Measurements from ENCODE around the gene MTHFSD.

MTHFSD gene

GRCh38 chr16:86550281-86550680 is 4.8 kb downstream of the MTHFSD start:
- DNase-seq (ENCODE audit: low spot score): no peak

GRCh38 chr16:86549893-86550190 is 5.2 kb downstream of the MTHFSD start:
- no peak for DNase-seq (ENCODE audit: low spot score)

GRCh38 chr16:86549076-86549892 is 5.8 kb downstream of the MTHFSD start:
- DNase-seq (ENCODE audit: low spot score): peak; percentile 65

- DNase-seq (ENCODE audit: low spot score): no peak
Observed at GRCh38 chr16:86547286-86547685, 7.7 kb downstream of the MTHFSD start.

- DNase-seq (ENCODE audit: low spot score): no peak
Observed at GRCh38 chr16:86546638-86547013, 8.4 kb downstream of the MTHFSD start.

- no peak for DNase-seq (ENCODE audit: low spot score)
Observed at GRCh38 chr16:86545954-86546637, 8.9 kb downstream of the MTHFSD start.

- DNase-seq (ENCODE audit: low spot score): no peak
Observed at GRCh38 chr16:86545481-86545880, 9.6 kb downstream of the MTHFSD start.

- DNase-seq (ENCODE audit: low spot score): no peak
Observed at GRCh38 chr16:86542756-86543750, 12.0 kb downstream of the MTHFSD start.

- no peak for DNase-seq (ENCODE audit: low spot score)
Observed at GRCh38 chr16:86541560-86541959, 13.5 kb downstream of the MTHFSD start.

GRCh38 chr16:86540894-86541293 is 14.1 kb downstream of the MTHFSD start:
- DNase-seq (ENCODE audit: low spot score): no peak

GRCh38 chr16:86538196-86538780 is 16.7 kb downstream of the MTHFSD start:
- no peak for DNase-seq (ENCODE audit: low spot score)

GRCh38 chr16:86537486-86537885 is 17.5 kb downstream of the MTHFSD start:
- DNase-seq (ENCODE audit: low spot score): no peak

- no peak for DNase-seq (ENCODE audit: low spot score)
Observed at GRCh38 chr16:86536621-86537020, 18.4 kb downstream of the MTHFSD start.

GRCh38 chr16:86534779-86535615 is 20.0 kb downstream of the MTHFSD start:
- DNase-seq (ENCODE audit: low spot score): no peak

GRCh38 chr16:86533767-86534351 is 21.2 kb downstream of the MTHFSD start:
- no peak for DNase-seq (ENCODE audit: low spot score)

GRCh38 chr16:86533076-86533475 is 22.0 kb downstream of the MTHFSD start:
- DNase-seq (ENCODE audit: low spot score): no peak

- no peak for DNase-seq (ENCODE audit: low spot score)
Observed at GRCh38 chr16:86532526-86532815, 22.6 kb downstream of the MTHFSD start.

GRCh38 chr16:86531641-86532525 is 23.2 kb downstream of the MTHFSD start:
- DNase-seq (ENCODE audit: low spot score): no peak

- no peak for DNase-seq (ENCODE audit: low spot score)
Observed at GRCh38 chr16:86531191-86531545, 23.9 kb downstream of the MTHFSD start.

Data from activated CD4-positive, alpha-beta T cell treated with anti-CD3 and anti-CD28 coated beads, Interleukin-2, Interleukin-4, amounts not matched to agents 100 ng/mL and 50 ng/mL, durations not matched to agents 16 hours and 8 hours (primary cell).